HG02759 (cell line): ENCODE data around the gene SRBD1.

Experiments used
- ATAC-seq: cut with Tn5 transposase; IDR thresholded peaks from one replicate; pipeline ENCODE4 v1.9.1; 2021; ENCODE audit warnings: mild to moderate bottlenecking, moderate library complexity; ENCODE audit not compliant: unreplicated experiment

SRBD1 gene

DNA sequence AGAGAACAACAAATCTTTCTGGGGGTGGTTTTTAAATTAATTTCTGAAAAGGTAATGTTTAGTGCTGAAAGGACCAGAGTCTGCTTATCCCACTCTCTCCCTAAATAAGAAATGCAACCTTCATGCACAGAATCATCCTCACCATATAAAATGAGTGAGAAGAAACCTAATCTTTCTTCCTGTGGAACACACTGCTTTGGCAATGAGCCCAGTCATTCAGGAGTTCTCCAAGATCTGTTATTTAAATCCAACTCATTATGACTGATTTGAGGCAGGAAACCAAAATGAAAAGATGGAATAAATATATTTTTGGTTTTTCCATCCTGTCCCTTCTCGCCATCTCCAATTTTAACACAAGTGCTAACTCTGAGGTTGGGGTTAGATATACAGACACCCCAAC is 228.3 kb downstream of the SRBD1 start:
- ATAC-seq, result no peak

DNA sequence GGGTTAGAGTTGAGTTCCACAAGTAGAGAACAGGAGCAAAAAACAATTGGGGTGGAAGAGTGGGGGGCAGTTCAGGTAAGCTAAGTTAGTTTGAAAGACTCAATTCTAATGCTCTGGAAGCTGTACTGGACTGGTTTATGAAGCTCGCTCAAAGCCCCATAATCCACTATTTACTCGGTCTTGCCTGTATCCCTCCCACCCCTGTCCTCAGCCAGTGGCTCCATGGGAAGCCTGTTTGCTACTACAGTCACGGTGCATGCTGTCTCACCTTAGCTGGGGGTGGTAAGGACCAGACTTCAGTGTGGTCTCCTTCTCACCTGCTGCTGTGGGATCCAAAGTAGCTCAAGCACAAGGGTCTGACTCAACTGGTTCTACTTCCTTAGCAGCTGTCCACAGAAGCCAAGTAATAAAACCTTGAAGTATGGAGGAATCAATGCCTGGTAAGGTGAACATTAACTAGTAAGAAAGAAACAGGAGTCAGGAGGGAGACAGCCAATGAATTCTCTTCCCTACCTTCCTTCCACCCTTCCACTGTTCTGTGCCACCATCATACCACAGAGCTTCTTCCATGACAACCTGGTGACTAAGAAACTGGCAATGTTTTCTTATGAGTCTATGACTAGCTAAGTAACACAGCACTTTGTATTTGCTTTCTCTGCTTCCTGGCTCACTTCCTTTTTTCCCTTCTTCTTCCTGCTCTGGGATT is 230.8 kb downstream of the SRBD1 start:
- ATAC-seq, result no peak

DNA sequence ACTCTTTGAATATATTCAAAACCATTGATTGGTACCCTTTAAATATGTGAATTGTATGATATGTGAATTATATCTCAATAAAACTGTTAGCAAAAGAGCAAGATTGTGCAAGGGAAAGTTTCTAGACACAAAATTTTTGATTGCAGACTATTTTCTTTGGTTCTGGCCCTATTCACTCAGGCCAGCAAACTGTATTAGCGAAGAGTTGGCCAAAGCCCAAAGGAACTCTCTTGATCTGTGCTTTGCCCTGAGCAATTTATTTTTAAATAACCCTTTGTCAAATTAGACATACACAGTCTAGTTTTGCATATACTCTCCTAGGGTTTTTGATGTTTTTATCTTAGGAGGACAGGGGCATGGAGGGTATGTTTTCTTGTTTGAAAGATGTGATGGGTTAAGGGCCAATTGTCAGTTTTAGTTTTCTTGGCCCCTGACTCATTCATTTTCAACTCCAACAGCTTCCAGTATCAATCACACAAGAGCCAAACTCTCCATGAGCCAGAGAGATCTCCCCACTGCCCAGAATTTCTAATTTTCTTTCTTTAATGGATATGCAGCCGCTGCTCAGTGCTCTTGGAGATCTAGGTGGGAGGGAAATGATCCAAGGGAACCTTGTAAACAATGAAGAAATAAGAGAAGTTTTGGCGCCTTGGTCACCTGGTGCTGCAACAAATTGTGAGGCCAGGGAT is 231.5 kb downstream of the SRBD1 start:
- ATAC-seq, result no peak

DNA sequence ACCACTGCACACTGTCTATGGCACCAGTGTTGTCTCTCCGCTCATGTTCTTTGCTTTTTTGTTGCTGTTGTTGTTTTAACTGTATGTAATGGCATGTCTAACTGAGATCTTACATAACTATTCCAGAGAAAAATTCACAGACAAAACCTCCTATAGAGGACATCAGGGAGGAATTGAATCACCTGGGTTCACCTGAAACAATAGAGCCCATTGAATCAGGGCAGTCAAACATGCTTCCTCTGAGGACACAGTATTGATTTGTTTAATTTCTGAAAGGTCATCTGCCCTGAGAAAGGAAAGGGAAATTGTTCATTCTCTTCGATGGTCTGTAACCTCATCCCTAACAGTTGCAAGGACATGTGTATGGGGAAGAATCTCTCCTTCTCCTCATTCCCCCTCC is 237.5 kb downstream of the SRBD1 start:
- ATAC-seq, result no peak

DNA sequence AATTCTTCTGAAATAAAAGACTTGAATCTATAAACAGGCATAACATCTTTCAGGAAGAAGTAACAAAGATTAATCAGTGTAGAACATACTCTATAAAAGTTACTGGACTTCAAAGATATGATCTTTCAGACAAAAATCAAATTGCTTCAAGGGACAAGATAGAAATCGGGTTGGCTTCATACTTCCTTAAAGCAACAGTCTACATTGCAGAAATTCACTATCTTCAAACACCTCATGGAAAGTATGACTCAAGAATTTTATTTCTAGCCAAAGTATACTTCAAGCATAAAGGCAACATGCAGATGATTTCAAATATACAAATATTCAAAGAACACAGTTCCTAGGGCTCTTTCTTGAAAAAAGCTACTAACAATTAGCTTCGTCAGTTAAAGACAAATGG is 240.7 kb downstream of the SRBD1 start:
- ATAC-seq, result no peak

DNA sequence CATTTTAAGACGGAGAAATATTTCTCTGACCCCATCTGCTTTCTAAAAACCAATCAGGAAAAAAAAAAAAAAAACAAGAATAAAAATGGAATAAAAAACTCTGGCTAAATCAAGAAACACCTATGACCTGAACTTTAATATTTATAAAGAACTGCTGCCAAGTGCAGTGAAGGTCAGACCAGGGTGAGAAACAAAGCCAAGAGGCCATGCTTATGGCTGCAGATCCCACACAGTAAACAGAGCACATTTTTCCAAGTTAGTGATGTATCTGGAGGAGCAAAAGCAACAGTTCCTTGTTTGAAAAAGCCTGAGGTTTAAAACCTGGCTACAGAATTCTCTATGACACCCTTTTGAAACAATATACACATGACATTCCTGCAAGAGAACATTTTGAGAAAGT is 242.3 kb downstream of the SRBD1 start:
- ATAC-seq, result no peak

DNA sequence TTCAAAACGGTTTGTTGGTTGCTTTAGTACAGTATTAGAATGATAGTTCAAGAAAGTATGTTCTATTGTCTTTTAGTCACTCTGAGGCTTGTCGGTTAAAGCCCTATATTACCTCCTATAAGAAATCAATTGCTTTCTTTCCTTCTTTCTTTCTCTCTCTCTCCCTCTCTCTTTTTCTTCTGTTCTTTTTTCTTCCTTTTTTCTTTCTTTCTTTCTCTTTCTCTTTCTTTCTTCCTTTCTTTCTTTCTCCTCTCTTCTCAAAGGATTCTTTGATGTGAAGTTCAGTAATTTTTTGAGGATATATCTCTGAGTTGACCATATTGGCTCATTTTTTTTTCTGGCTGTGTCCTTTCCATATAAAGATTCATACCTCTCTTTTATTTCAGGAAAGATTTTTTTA is 249.4 kb downstream of the SRBD1 start:
- ATAC-seq, result no peak

DNA sequence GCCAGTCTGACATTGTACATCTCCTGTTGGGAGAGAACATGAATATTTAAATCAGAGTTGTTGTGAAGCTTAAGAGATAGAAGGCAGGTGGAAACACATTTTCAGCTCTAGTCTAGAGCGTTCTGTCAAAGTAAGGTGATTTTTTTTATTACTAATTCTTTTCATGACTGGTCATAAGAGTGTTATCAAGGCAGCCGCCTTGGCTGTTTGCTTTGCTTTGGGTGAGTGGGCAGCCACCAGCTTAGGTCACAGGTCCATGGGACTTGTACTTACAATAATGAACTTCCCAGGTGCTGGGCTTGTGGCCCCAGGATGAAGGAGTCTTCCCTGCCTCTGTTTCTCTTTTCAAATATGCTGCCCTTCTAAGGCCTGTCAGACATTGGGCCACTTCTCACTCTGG is 256.3 kb downstream of the SRBD1 start:
- ATAC-seq, result no peak

DNA sequence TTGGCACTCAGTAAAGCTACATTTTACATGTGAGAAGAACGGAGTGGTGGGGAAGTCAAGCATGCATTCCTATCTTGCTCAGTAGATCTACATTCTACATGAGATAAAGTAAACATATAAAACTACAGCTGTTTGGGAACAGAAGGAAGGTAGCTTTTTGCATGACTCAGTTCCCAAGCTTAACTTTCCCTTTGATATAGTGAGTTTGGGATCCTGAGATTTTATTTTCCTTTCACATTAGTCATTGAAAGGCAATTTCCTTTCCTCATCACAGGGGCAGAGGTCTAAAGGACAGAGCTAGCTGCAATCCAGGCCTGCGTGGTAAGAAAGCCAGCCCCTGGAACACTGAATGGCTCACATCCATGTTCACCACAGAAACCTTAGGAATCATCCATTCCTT is 257.2 kb downstream of the SRBD1 start:
- ATAC-seq, result no peak

DNA sequence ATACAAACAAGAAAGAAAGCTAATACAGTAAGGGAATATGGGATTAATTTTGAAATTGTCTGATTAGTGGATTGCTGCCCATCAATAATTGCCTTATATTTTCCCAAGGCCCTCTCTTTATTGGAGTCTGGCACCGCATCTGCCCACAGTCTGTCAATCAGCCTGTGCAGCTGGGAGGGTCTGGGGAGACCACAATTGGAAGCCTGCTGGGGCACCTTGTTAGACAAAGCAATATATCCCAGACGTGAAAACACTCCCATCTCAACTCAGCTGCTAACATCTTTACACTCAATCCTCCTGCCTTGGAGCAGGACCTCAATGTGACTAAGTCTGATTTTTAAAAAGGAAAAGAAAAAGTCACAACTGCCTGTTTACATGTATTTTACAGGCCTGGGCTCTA is 258.6 kb downstream of the SRBD1 start:
- no peak for ATAC-seq

DNA sequence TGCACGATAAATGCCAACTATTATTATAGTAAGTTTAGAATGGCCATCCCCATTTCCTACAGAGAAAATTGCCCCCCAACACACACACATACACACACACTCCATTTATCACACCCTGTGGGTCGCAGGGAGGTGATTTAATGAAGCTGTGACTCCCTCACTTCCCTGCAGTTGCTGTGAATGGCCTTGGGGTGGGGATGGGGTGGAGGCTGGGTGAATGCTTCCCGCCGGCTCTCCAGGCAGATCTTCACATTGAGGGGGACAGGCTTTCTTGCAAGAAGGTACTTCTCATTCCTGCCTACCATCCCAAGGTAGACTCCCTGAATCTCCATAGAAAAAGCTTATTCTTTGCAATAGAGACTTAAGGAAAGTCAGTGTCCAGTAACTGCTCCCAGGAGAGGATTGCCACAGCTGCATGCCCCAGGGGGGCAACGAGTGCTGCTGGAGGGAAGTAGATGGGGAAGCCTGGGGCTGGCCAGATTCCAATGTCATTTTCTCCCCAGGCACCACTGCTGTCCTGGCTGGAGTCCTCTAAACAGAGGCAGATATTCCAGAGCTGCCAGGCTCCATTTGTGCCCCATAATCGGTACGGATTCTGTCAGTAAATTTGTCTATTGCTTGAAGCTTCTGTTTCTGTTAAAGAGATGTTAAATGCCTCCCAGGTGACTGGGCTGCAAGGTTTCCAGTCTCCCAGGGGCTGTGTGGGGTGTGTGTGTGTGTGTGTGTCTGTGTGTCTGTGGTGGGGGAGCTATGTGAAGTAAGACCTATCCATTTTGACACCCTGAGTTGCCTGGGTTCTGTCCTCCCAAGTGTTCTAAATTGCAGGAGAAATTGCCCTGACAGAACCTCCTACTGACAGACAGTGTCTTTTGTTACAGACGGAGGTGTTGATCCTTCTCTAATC is 265.5 kb downstream of the SRBD1 start:
- no peak for ATAC-seq

DNA sequence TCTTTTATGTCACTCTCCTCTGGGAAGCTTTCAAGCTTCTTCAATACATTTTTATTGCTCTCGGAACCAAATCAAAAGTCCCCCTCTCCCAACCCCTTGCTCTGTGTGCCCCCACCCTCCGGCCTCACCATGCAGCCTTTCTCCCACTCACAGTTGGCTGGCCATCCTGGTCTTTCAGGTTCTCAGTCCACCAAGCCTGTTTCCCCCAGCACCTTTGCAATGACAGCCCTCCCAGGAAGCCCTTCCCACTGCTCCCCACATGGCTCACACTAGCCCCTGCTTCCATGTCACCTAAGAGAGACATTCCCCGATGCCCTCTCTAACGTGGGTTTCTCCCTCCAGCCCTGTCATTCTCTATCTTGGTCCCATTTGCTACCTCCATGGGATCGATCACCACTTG is 266.6 kb downstream of the SRBD1 start:
- ATAC-seq, result no peak

DNA sequence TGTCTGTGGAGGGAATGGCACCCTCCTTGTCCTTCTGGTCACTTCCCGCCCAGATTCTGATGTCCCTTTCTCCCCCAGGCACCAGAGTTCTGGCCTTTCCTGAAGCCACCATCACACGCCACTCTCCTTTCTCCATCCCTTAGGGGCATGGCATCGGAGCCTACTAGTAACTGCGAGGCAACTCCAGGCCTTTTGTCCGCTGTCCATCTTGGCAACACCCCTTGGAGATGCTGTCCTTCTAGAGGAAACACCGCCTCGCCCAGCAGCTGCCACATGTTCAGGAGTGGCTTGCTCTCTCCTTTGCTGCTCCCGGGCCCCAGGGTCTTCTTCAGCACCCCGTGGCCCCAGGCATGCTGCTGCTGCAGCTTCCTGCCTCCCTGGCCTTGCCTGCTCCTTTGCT is 267.0 kb downstream of the SRBD1 start:
- ATAC-seq, result no peak

DNA sequence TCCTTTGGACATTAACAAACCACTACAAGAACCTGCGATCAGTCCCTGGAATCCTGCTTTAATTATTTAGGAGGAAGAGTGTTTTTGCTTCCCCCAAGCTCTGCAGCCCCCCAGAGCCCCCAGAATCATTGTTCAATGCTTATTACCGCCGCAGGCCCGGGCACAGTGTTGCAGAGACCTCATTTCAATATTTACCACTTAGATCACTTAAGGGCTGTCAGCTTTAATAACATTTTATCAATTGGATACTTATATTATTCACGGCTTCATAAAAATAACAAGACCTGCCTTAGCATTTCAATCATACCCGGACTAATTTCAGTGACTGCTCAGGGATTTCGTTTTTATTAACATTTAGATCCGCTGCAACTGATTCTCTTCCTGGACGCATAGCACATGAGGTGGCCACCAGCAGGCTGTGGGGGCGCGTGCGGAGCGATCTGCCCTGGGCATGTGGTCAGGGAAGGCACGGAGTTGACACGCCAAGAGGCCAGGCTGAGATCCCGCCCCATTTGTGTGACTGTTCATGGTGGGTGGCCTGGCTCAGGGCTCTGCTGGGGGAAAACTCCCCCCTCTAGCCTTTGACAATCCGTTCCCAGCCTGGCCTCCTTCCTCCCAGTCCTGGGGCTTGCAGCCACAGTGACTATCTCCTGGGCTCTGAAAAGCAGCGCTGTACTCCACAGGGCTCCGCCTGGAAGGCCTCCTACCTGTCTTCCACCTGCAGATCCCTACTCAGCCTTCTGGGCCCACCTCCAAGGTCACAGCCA is 267.6 kb downstream of the SRBD1 start:
- no peak for ATAC-seq

DNA sequence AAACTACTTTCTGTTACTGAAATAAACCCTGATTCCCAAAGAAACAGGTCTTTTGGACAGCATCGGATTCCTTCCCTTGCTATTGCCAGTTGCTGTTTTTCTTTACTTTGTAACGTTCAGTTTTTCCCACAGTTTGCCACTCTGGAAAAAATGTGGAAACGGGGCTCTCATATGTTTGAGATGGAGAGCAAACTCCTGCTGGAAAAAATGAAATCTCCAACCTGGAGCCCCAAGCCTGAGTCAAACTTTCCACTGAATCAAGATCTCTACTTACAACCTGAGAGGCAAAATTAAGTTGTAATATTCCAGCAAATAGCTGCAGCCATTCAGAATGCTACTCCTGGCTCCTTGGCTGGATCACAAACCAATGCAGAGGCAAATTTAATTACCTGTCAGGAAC is 270.7 kb downstream of the SRBD1 start:
- no peak for ATAC-seq

DNA sequence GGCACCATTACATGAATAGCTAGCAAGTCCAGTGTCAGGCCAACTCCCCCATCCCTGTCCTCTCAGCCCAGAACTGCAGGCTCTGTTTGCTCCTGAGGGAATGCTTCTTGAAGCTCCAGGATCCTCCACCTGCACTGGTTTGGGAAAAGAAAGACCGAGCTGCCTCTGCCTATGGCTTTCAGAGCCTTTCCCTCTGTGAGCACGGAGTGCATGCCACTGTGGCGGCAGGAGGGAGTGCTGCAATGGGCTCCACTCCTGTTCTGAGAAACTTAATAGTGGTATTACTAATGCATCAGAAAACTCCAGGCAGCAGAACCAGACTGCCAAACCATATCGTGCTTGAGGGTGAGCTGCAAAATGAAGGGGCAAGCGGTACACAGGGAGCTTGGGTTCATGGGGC is 271.8 kb downstream of the SRBD1 start:
- ATAC-seq, result no peak
